OCI-LY7 (cell line): ENCODE data around the gene ACTR6. TPM values are rescaled to one million over a fixed set of nuclear protein-coding genes. Genes with fewer than 3 reads are reported as not detected.

Experiments used
- BruUV-seq: library from RNA; stranded (reverse); fragments of 400-500 nt; replicated peaks from 2 replicates; lab custom pipeline; 2021; lab: Mats Ljungman, UMichigan
- CTCF ChIA-PET: fragments of 300-600 bp; sonication (Branson Sonifier 250); formaldehyde crosslinking; loops from one replicate; lab custom pipeline; 2022; ENCODE audit warnings: antibody characterized with exemption; ENCODE audit not compliant: unreplicated experiment; lab: Charles Lee
- POLR2A ChIA-PET: fragments of 300-600 bp; sonication (Branson Sonifier 250); formaldehyde crosslinking; loops from one replicate; lab custom pipeline; 2022; ENCODE audit warnings: antibody characterized with exemption; lab: Charles Lee
- DNase-seq: peaks from one replicate; pipeline ENCODE4 v3.0.0-alpha.2; 2015; ENCODE audit warnings: low spot score
- H2AFZ ChIP-seq: fragments of 200-600 bp; sonication (generic), shearing (Covaris generic); 2 replicates; pipeline ENCODE4 v1.6.1; 2014; ENCODE audit warnings: mild to moderate bottlenecking, antibody characterized with exemption, low read length, moderate library complexity
- H3K27ac ChIP-seq: fragments of 200-600 bp; sonication (generic); 2 replicates; pipeline ENCODE4 v1.5.1; 2014; ENCODE audit warnings: mixed run types, low read depth, mild to moderate bottlenecking, moderate library complexity, low read length, inconsistent platforms; ENCODE audit not compliant: poor library complexity, severe bottlenecking
- H3K36me3 ChIP-seq: fragments of 200-600 bp; sonication (generic); 2 replicates; pipeline ENCODE4 v1.6.1; 2014; ENCODE audit warnings: mild to moderate bottlenecking, antibody characterized with exemption, low read length, moderate library complexity, mixed read lengths; ENCODE audit not compliant: insufficient read depth
- H3K4me1 ChIP-seq: fragments of 200-600 bp; sonication (generic); 2 replicates; pipeline ENCODE4 v1.5.1; 2014; ENCODE audit warnings: mild to moderate bottlenecking, low read length; ENCODE audit not compliant: insufficient read depth, poor library complexity, severe bottlenecking
- H3K4me2 ChIP-seq: fragments of 200-600 bp; sonication (generic); 2 replicates; pipeline ENCODE4 v1.6.1; 2014; ENCODE audit warnings: mild to moderate bottlenecking, low read length
- H3K4me3 ChIP-seq: fragments of 200-600 bp; sonication (generic); 2 replicates; pipeline ENCODE4 v1.5.1; 2014; ENCODE audit warnings: mild to moderate bottlenecking, low read depth, low read length; ENCODE audit not compliant: poor library complexity, severe bottlenecking
- H3K79me2 ChIP-seq: fragments of 200-600 bp; sonication (generic); 2 replicates; pipeline ENCODE4 v1.6.1; 2016; ENCODE audit warnings: low read depth, mild to moderate bottlenecking, low read length, moderate library complexity, mixed read lengths; ENCODE audit not compliant: insufficient read depth
- H3K9me2 ChIP-seq: fragments of 200-600 bp; sonication (generic); 2 replicates; pipeline ENCODE4 v1.6.1; 2016; ENCODE audit warnings: mild to moderate bottlenecking, low read length, mixed read lengths; ENCODE audit not compliant: insufficient read depth
- H3K9me3 ChIP-seq: fragments of 200-600 bp; sonication (generic); 2 replicates; pipeline ENCODE4 v1.6.1; 2014; ENCODE audit warnings: mild to moderate bottlenecking, mixed run types, low read length, mixed read lengths
- H4K20me1 ChIP-seq: fragments of 200-600 bp; sonication (generic); 2 replicates; pipeline ENCODE4 v1.6.1; 2014; ENCODE audit warnings: mild to moderate bottlenecking, antibody characterized with exemption, low read length, moderate library complexity, mixed read lengths; ENCODE audit not compliant: insufficient read depth
- CTCF ChIP-seq: fragments of 200-600 bp; sonication (generic); conservative IDR thresholded peaks from 2 replicates; pipeline ENCODE4 v1.5.1; 2014; ENCODE audit warnings: mild to moderate bottlenecking, antibody characterized with exemption, low read length, moderate library complexity, mixed read lengths
- EZH2phosphoT487 ChIP-seq: fragments of 200-600 bp; sonication (generic); IDR thresholded peaks from 2 replicates; pipeline ENCODE4 v1.6.1; 2018; ENCODE audit warnings: low read depth, borderline replicate concordance, mild to moderate bottlenecking, mixed run types, antibody characterized with exemption, low read length, moderate library complexity, mixed read lengths
- intact Hi-C: fragments of 100-400 bp; cut with micrococcal nuclease; formaldehyde crosslinking; loops from one replicate; pipeline ENCODE4 v1.10.0; 2022; ENCODE audit not compliant: unreplicated experiment
- total RNA-seq, 2 experiments: library from RNA; depleted of rRNA in 1 of 2; stranded (reverse); fragments of >200 nt in 1 of 2; shearing (Covaris generic) in 1 of 2; gene quantifications; 2 replicates each; pipeline ENCODE4 v1.2.3, GENCODE V29; 2014 to 2022

ACTR6 gene
- total RNA-seq, 2 experiments from 2014 or later, result 22.2 to 37.6 TPM

GRCh38 chr12:100168562-100168961 is 32.1 kb upstream of the ACTR6 start:
- no peak overlapping the region for H3K4me3 ChIP-seq
- H3K36me3 ChIP-seq, result peaks cover 28% of the 10 kb centered on the region
- no peaks in the 10 kb centered on the region for H3K9me2 ChIP-seq
- no peaks in the 10 kb centered on the region for H3K9me3 ChIP-seq
- DNase-seq, result no peak
- TF ChIP-seq CTCF (no peak), EZH2phosphoT487 (no peak)
- no peaks in the 10 kb centered on the region for H3K4me1 ChIP-seq
- no peak overlapping the region for H3K4me2 ChIP-seq
- H4K20me1 ChIP-seq, result no peaks in the 10 kb centered on the region
- H3K79me2 ChIP-seq, result no peaks in the 10 kb centered on the region
- H3K27ac ChIP-seq, result no peak overlapping the region
- intact Hi-C loops, result no loop called here
- no TSS peak for BruUV-seq
- ChIA-PET POLR2A (no interaction called here), CTCF (no interaction called here)
- no peak overlapping the region for H2AFZ ChIP-seq

- H2AFZ ChIP-seq, result no peak overlapping the region
- H4K20me1 ChIP-seq, result no peaks in the 10 kb centered on the region
- ChIA-PET POLR2A (interaction anchor here (0.6 kb wide), 1 partner anchor 32 kb away, joined by 4 read pairs; no protein-coding TSS in a partner anchor), CTCF (no interaction called here)
- no peak for TF ChIP-seq EZH2phosphoT487
- TF ChIP-seq CTCF, result no peak
- no peaks in the 10 kb centered on the region for H3K9me3 ChIP-seq
- no peak overlapping the region for H3K4me2 ChIP-seq
- no peaks in the 10 kb centered on the region for H3K79me2 ChIP-seq
- no peaks in the 10 kb centered on the region for H3K4me1 ChIP-seq
- H3K27ac ChIP-seq, result no peak overlapping the region
- intact Hi-C loops, result no loop called here
- no peak for DNase-seq
- H3K9me2 ChIP-seq, result no peaks in the 10 kb centered on the region
- peaks cover 33% of the 10 kb centered on the region for H3K36me3 ChIP-seq
- no peak overlapping the region for H3K4me3 ChIP-seq
- no TSS peak for BruUV-seq
These were observed 31.3 kb upstream of the ACTR6 start for GRCh38 chr12:100169345-100169744.

DNA sequence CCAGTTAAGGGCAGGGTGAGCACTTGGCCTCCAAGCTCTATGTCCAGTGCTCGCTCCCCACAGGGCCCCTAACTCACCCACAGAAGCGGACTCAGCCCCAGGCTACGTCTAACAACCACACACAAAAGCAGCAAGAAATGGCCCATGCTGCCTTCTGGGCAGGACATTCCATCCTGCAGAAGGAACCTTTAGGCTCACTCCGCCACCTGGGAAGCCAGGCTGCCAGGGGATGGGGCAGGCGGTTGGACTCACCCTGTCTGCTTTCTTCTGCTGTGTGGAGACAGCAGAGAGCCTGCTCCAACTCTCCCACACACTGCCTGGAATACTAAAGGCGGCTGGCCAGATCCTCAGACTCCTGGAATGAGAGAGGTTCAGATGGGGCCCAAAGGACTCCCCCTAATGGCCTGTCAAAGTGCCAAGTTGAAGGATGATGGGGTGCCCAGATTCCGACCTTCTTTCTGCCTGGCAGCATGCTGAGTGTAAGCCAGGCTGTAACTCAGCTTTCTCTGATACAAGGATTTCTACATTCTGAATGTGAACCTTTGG is 30.2 kb upstream of the ACTR6 start:
- ChIA-PET CTCF (no interaction called here), POLR2A (interaction anchor here (0.9 kb wide), 1 partner anchor 23 kb away, joined by 4 read pairs; no protein-coding TSS in a partner anchor)
- H4K20me1 ChIP-seq, result no peaks in the 10 kb centered on the region
- no peak for DNase-seq
- H3K9me3 ChIP-seq, result no peaks in the 10 kb centered on the region
- intact Hi-C loops, result no loop called here
- no peak overlapping the region for H2AFZ ChIP-seq
- H3K4me3 ChIP-seq, result no peak overlapping the region
- H3K27ac ChIP-seq, result no peak overlapping the region
- no peaks in the 10 kb centered on the region for H3K9me2 ChIP-seq
- no peaks in the 10 kb centered on the region for H3K79me2 ChIP-seq
- no peak overlapping the region for H3K4me2 ChIP-seq
- no TSS peak for BruUV-seq
- no peaks in the 10 kb centered on the region for H3K4me1 ChIP-seq
- TF ChIP-seq CTCF (no peak), EZH2phosphoT487 (no peak)
- H3K36me3 ChIP-seq, result peaks cover 34% of the 10 kb centered on the region
